Right ventricle myocardium superior (tissue), 1 donor: ENCODE measurements around the gene CCL14. TPM values are rescaled to one million over a fixed set of nuclear protein-coding genes. Genes with fewer than 3 reads are reported as not detected.
A peak's percentile ranks its signal among the peaks of the same experiment; 100 is the strongest.
"Not testable (repeated sequence)": the region's sequence is repeated elsewhere in the genome, so short reads cannot be mapped to it uniquely, and the experiment has no call there.

Experiments
- ATAC-seq: fragments of 200-7000 bp; cut with Tn5 transposase; one replicate; pipeline ENCODE4 v1.9.1; 2020; ENCODE audit warnings: mild to moderate bottlenecking; ENCODE audit not compliant: poor library complexity
- DNase-seq: peaks from one replicate; pipeline ENCODE4 v3.0.0-alpha.2; 2020
- intact Hi-C: fragments of 100-400 bp; cut with DNase I; formaldehyde crosslinking; loops from one replicate; pipeline ENCODE4 v1.11.2; 2022
- total RNA-seq: library from RNA; stranded (reverse); fragmentation: NEBNext Ultra II Directional; extraction: Animal tissue kit (Norgen Biotek cat#: 25700); gene quantifications from one replicate; pipeline ENCODE4 v1.2.1, GENCODE V29; 2021
- donor health status: DM: no; HTN: yes; CAD: no; lungs with severe emphysema.

Gene CCL14
- total RNA-seq, 1 donor from 2014 or later, result 7.2 TPM

GRCh38 chr17:35998018-35998545 is 11.6 kb upstream of the CCL14 start:
- no peak for DNase-seq
- no peak for ATAC-seq
- intact Hi-C loops, result no loop called here

GRCh38 chr17:35995346-35995745 is 8.8 kb upstream of the CCL14 start:
- DNase-seq, ATAC-seq, intact Hi-C loops: not testable (repeated sequence)

- no peak for ATAC-seq
- intact Hi-C loops, result no loop called here
- DNase-seq, result no peak
Observed at GRCh38 chr17:35991075-35991474, 4.5 kb upstream of the CCL14 start.

- intact Hi-C loops, result no loop called here
- DNase-seq (no peak), ATAC-seq (no peak)
Observed at GRCh38 chr17:35988164-35988563, 1.6 kb upstream of the CCL14 start.

- ATAC-seq (no peak), DNase-seq (no peak)
- intact Hi-C loops, result no loop called here
Observed at GRCh38 chr17:35984140-35984539, 2.4 kb downstream of the CCL14 start.

- intact Hi-C loops, result no loop called here
- no peak for ATAC-seq
Observed at GRCh38 chr17:35982409-35983191, 3.9 kb downstream of the CCL14 start.

DNA sequence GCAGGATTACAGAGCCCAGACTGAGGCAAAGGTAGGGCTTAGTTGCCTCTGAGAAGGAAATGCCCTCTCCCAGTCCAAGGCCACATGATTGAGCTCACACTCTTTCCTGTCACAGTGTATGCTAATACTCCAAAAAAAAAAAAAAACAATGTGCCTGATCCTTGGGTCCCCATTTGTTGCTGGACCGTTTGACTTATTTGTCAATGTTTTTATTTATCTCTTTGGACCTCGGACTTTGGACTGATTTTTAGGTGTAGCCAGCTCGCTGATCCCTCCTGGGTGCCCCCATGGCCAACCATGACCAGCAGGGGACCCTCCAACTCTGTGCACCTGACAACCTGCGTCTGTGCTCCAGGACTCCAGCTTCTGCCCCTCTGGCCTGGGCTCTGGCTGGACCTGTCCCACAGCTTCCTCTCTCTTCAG is 4.6 kb downstream of the CCL14 start:
- ATAC-seq, result no peak
- intact Hi-C loops, result no loop called here

More at GRCh38 chr17:35982409-35983191, 3.9 kb downstream of the CCL14 start:
- no peak for DNase-seq

DNA sequence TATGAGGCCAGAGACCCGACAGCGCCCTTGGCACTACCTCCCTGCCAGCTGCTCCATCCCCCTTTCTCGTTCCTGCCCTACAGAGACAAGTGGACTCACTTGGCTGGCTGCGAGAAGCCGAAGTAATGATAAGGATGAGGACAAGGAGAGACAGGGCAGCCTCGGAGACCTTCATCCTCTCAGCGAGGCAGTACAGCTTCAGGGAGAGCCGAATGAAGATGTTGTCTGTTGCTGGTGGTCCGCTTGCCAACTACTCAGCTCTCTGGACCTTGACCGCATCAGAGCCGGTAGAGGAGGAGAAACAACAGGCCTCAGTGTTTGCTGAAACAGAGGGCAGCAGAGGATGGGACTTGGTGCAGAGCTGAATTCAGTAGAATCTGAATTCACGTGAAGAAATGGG is 5.3 kb downstream of the CCL14 start, which contains the start of gene CCL16:
Gene CCL16, minus strand, starts transcription at position 252 of the 400 bp plus-strand sequence. Its CDS starts 77 bp downstream, at position 175.
- intact Hi-C loops, result no loop called here
- no peak for ATAC-seq
- DNase-seq, result no peak

More for the DNA sequence above, 4.6 kb downstream of the CCL14 start:
- DNase-seq, result no peak

GRCh38 chr17:35978346-35978745 is 8.2 kb downstream of the CCL14 start:
- intact Hi-C loops, result loop anchor here (5.0 kb wide), 1 partner anchor 169 kb away; no protein-coding TSS in a partner anchor
- no peak for DNase-seq

GRCh38 chr17:35977509-35977908 is 9.0 kb downstream of the CCL14 start:
- no peak for ATAC-seq
- intact Hi-C loops, result loop anchor here (5.0 kb wide), 1 partner anchor 170 kb away; no protein-coding TSS in a partner anchor
- DNase-seq, result no peak

More at GRCh38 chr17:35978346-35978745, 8.2 kb downstream of the CCL14 start:
- ATAC-seq, result no peak

DNA sequence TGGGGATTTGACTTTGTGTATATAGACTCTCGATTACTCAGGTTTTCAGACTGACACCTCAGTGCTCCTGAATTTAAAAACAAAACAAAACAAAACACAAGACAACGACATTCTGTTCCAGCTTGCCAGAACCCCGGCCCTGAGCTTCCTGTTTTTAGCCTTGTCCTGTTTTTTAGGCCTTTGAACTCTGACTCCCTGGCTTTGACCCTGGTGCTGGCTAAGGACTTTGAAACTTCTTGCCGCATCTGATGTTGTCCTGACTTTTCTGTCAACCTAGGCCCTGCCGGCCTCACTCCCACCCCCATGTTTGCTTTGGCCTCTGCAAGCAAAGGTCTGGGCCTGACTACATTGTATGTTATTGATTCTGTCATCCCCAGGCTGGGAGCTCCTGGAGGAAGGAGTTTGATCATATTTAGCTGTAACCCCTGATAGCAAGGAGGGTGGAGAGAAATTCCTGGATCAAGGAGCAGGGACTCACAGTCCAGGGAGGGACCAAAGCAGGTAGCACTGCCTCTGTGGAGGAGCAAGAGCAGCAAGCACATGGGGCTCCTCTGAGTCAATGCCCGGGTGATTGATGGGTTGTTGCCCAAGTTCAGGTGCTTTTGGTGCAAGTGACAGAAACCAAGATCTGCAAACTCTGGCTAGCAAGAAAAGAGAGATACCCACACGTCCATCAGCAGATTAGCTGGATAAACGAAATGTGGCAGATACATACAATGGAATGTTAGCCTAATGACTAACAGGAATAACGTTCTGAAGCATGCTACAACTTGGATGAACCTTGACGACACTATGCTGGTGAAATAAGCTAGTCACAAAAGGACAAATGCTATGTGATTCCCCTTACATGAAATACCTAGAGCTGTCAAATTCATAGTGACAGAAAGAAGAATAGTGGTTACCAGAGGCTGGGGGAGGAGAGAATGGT is 12.9 kb downstream of the CCL14 start:
- DNase-seq (no peak), ATAC-seq (no peak)
- intact Hi-C loops, result loop anchor here (5.0 kb wide), 2 partner anchors 99 to 509 kb away; no protein-coding TSS in a partner anchor

DNA sequence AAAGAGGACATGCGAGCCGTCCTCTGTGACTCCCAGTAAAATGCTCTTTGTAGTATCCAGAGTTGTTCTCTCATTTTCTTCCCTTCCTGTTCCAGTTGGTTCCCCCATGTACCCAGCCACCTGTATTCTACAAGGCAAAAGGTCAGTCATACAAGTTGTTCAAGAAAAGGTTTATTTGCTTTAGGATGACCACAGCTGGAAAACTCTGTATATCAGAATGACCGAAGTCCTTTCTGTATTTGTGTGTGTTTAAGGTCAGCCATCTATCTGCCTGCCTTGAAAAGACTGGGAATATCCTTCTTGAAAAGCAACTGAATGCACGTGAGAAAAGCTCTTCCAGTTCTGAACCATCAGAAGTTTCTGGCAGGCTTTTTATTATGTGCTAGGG is 13.6 kb downstream of the CCL14 start:
- intact Hi-C loops, result loop anchor here (5.0 kb wide), 2 partner anchors 99 to 509 kb away; no protein-coding TSS in a partner anchor
- no peak for ATAC-seq
- no peak for DNase-seq

- DNase-seq, result no peak
- intact Hi-C loops, result loop anchor here (5.0 kb wide), 2 partner anchors 100 to 510 kb away; no protein-coding TSS in a partner anchor
- no peak for ATAC-seq
Observed at GRCh38 chr17:35972535-35972934, 14.0 kb downstream of the CCL14 start.

DNA sequence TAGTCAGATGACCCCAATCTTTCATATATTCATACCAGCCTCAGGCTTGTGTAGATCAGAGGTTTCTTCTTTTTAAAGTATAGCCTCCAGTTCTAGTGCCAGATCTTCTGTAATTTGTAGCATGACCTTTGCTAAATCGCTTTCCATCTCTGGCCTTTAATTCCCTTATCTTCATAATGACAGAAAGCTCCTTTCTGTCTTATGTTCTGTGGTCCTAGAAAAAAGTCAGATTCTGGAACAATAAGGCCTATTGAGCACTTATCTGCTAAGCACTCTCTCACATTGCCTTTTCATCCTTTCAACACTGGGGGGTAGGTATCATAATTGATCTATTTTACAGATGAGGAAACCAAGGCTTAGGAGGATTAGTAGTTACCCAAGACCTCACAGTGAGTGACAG is 14.5 kb downstream of the CCL14 start:
- no peak for ATAC-seq
- intact Hi-C loops, result loop anchor here (5.0 kb wide), 2 partner anchors 100 to 510 kb away; no protein-coding TSS in a partner anchor
- no peak for DNase-seq

DNA sequence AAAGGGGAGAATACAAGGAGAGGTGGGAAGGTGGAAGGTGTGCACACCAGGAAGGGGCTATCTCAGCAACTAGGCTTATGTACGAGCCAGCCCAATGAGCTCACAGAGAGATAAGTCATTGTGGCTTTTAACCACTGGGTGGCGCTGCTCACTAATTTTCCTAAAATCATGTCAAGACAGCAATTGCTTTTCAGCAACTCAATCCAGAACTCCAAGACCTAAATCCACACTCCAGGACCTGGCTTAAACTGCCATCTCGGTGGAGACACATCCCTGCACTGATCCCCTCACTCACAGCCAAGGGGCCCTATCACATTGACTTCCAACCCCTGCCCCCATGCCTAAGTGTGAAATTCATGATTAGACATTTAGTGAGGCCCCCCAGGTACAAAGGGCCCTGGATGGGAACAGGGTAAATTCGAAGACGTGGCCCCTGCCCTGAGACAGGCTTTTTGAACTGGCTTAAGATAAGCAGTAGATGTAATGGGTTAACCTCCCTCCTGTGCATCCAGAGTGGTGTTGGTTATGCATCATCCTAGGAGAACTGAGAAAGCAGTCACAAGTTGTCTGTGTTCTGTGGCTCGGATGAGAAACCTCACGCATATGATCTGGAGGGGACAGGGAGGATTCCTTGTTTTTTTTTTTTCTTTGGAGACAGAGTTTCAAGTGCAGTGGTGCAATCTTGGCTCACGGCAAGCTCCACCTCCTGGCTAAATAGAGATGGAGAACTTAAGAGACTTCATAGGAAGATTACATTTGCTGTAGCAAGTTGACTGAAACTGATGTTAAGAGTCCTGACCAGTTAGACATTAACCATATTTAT is 16.8 kb downstream of the CCL14 start:
- intact Hi-C loops, result loop anchor here (5.0 kb wide), 2 partner anchors 103 to 513 kb away; no protein-coding TSS in a partner anchor
- ATAC-seq (peak; percentile 85), DNase-seq (peak; percentile 69)

DNA sequence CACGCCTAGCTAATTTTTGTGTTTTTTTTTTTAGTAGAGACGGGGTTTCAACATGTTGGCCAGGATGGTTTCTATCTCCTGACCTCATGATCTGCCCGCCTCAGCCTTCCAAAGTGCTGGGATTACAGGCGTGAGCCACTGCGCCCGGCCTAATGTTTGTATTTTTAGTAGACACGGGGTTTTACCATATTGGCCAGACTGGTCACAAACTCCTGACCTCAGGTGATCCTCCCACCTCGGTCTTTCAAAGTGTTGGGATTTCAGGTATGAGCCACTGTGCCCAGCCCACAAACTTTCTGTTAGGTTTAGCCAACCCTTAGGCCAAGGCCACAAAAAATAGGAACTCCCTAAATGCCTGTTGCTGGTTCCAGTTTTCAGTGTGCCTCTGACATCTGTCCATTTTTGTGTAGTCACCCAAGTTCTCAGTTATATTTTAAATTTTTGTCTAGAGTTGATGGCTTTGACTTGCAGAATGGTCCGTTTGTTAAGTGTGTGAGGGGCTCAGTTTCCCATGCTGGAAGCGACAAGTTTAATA is 17.9 kb downstream of the CCL14 start:
- no peak for DNase-seq
- no peak for ATAC-seq

DNA sequence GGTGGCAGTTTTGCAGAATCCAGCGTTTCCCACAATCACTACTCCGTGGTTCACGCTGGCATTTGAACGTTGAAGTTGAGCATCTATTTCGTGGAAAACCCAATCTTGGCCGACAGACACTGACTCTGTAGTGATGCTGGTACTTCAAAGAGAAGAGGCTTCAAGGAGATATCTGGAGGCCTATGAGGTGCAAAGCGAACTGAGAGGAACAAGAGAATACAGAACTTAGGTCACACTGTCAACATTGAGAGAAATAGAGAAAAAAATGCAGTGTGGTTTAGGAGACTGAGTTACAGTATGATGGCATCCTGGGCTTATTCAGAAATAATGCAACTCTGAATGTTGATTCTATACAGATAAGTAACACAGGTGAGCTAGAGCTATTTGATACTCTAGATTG is 21.3 kb downstream of the CCL14 start:
- intact Hi-C loops, result no loop called here
- no peak for ATAC-seq
- no peak for DNase-seq

More for the DNA sequence above, 17.9 kb downstream of the CCL14 start:
- intact Hi-C loops, result no loop called here

GRCh38 chr17:35963663-35964062 is 22.9 kb downstream of the CCL14 start:
- no peak for DNase-seq
- no peak for ATAC-seq
- intact Hi-C loops, result no loop called here
